Calu3 (cell line): ENCODE measurements around the gene GTF2IRD1. TPM values are rescaled to one million over a fixed set of nuclear protein-coding genes. Genes with fewer than 3 reads are reported as not detected.

Source experiments
- BruUV-seq: library from RNA; stranded (reverse); fragments of 400-500 nt; replicated peaks from 2 replicates; lab custom pipeline; 2021; lab: Mats Ljungman, UMichigan
- CTCF ChIA-PET: fragments of 300-600 bp; sonication (Branson Sonifier 250); formaldehyde crosslinking; loops from one replicate; lab custom pipeline; 2022; ENCODE audit warnings: antibody characterized with exemption; lab: Charles Lee
- DNase-seq: peaks from one replicate; pipeline ENCODE4 v3.0.0; 2022
- H3K27ac Mint-ChIP-seq: one replicate; pipeline ENCODE4 v1.8.0; 2022; ENCODE audit warnings: mixed read lengths; ENCODE audit not compliant: unreplicated experiment
- H3K27me3 Mint-ChIP-seq: one replicate; pipeline ENCODE4 v1.8.0; 2022; ENCODE audit warnings: mixed read lengths; ENCODE audit not compliant: unreplicated experiment
- H3K36me3 Mint-ChIP-seq: one replicate; pipeline ENCODE4 v1.8.0; 2022; ENCODE audit warnings: mild to moderate bottlenecking, moderate library complexity, mixed read lengths; ENCODE audit not compliant: insufficient read depth, unreplicated experiment
- H3K4me1 Mint-ChIP-seq: one replicate; pipeline ENCODE4 v1.8.0; 2022; ENCODE audit warnings: mild to moderate bottlenecking, low read depth, mixed read lengths; ENCODE audit not compliant: unreplicated experiment
- H3K4me3 Mint-ChIP-seq: one replicate; pipeline ENCODE4 v1.8.0; 2022; ENCODE audit warnings: mild to moderate bottlenecking, low read depth, moderate library complexity, mixed read lengths; ENCODE audit not compliant: unreplicated experiment
- H3K9me3 Mint-ChIP-seq: one replicate; pipeline ENCODE4 v1.8.0; 2022; ENCODE audit warnings: low read depth, mixed read lengths; ENCODE audit not compliant: unreplicated experiment
- intact Hi-C: fragments of 100-400 bp; cut with micrococcal nuclease; formaldehyde crosslinking; loops from one replicate; pipeline ENCODE4 v1.10.0; 2022; ENCODE audit not compliant: unreplicated experiment
- total RNA-seq: library from RNA; stranded (reverse); gene quantifications from 2 replicates; pipeline ENCODE4 v1.2.3, GENCODE V29; 2022
- TF ChIP-seq, protein P1 (sequence below): fragments of 200-600 bp; IDR thresholded peaks from one replicate; pipeline ENCODE4 v1.8.0; 2022; ENCODE audit warnings: antibody characterized with exemption; ENCODE audit not compliant: unreplicated experiment

GTF2IRD1 gene
- total RNA-seq, 1 experiment from 2014 or later = 29.2 TPM

- Mint-ChIP-seq H3K4me3 (no peak overlapping the region), H3K27me3 (no peaks in the 10 kb centered on the region), H3K27ac (no peak overlapping the region), H3K36me3 (peaks cover 4% of the 10 kb centered on the region), H3K4me1 (peaks cover 9% of the 10 kb centered on the region), H3K9me3 (no peaks in the 10 kb centered on the region)
- intact Hi-C loops = no loop called here
- no peak for DNase-seq
- BruUV-seq = no TSS peak
- TF ChIP-seq, protein P1, sequence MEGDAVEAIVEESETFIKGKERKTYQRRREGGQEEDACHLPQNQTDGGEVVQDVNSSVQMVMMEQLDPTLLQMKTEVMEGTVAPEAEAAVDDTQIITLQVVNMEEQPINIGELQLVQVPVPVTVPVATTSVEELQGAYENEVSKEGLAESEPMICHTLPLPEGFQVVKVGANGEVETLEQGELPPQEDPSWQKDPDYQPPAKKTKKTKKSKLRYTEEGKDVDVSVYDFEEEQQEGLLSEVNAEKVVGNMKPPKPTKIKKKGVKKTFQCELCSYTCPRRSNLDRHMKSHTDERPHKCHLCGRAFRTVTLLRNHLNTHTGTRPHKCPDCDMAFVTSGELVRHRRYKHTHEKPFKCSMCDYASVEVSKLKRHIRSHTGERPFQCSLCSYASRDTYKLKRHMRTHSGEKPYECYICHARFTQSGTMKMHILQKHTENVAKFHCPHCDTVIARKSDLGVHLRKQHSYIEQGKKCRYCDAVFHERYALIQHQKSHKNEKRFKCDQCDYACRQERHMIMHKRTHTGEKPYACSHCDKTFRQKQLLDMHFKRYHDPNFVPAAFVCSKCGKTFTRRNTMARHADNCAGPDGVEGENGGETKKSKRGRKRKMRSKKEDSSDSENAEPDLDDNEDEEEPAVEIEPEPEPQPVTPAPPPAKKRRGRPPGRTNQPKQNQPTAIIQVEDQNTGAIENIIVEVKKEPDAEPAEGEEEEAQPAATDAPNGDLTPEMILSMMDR = no peak
- CTCF ChIA-PET = no interaction called here
These were observed 8.4 kb downstream of the GTF2IRD1 start for GRCh38 chr7:74461970-74462706.

DNA sequence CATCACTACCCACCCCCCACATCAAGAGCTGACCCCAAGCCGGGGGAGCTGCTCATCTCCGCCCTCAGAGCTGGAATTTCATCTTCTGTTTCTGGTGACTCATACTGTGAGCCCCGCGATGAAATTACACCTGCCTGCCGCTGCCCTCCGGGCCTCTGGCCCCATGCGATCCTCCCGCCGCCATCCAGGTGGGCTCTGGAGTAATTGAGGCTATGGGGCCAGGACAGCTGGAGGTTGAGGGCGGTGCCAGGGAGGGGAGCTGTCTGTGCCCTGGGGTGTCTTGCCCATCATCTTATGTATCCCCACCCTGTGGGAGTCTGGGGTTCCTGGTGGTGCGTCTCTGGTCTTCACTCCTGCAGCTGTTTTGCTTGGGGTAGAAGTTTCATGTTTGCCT, 9.0 kb downstream of the GTF2IRD1 start:
- Mint-ChIP-seq H3K4me3 (no peak overlapping the region), H3K27me3 (no peaks in the 10 kb centered on the region), H3K9me3 (no peaks in the 10 kb centered on the region), H3K27ac (no peak overlapping the region), H3K4me1 (peaks cover 9% of the 10 kb centered on the region), H3K36me3 (peaks cover 4% of the 10 kb centered on the region)
- no TSS peak for BruUV-seq
- CTCF ChIA-PET = no interaction called here
- intact Hi-C loops = no loop called here
- TF ChIP-seq, protein P1 = no peak
- no peak for DNase-seq

DNA sequence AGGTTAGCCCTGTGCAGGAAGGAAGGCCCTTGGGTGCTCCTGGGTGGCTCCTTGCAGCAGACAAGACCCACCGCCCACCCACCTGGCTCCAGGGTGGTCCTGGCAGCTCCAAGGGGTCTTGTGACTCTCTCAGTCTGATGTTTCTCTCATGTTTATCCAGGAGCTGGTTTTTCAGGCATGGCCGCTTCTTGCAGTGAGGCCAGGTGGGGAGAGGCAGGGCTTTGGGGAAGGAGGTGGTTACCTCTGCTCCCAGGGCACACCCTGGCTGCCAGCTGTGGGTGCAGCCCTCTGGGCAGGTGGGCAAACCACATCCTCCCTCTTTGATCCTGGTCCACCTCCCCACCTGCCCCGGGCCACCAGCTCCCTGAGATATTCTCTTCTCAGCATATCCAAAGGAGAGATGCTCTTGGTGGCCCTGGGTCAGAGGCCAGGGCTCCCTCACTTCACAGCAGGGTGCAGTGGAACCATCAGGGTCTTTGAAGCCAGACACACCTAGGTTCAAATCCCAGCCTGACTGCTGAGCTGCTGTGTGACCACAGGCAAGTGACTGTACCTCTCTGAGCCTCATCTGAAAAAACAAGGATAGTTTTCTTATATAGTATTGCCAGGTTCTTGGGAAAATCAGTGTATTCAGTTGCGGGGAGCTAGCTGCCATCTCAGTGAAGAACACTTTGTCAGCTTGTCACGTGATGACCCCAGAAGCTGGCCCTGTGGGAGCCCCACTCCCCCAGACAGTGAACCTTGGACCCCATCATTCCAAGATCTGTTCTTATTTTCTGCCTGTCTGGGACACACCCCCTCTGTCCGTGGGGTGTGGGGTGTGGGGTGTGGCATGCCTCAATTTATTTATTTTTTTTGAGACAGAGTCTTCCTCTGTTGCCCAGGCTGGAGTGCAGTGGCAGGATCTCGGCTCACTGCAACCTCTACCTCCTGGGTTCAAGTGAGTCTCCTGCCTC, 11.5 kb downstream of the GTF2IRD1 start:
- Mint-ChIP-seq H3K27me3 (no peaks in the 10 kb centered on the region), H3K9me3 (no peaks in the 10 kb centered on the region), H3K27ac (peak overlapping the region; percentile 33), H3K4me1 (peaks cover 9% of the 10 kb centered on the region), H3K36me3 (peaks cover 4% of the 10 kb centered on the region), H3K4me3 (no peak overlapping the region)
- TF ChIP-seq, protein P1 = no peak
- DNase-seq = peak; percentile 40
- CTCF ChIA-PET = interaction anchor here (0.7 kb wide), 1 partner anchor 14 kb away, joined by 6 read pairs; no protein-coding TSS in a partner anchor
- intact Hi-C loops = no loop called here
- BruUV-seq = no TSS peak

DNA sequence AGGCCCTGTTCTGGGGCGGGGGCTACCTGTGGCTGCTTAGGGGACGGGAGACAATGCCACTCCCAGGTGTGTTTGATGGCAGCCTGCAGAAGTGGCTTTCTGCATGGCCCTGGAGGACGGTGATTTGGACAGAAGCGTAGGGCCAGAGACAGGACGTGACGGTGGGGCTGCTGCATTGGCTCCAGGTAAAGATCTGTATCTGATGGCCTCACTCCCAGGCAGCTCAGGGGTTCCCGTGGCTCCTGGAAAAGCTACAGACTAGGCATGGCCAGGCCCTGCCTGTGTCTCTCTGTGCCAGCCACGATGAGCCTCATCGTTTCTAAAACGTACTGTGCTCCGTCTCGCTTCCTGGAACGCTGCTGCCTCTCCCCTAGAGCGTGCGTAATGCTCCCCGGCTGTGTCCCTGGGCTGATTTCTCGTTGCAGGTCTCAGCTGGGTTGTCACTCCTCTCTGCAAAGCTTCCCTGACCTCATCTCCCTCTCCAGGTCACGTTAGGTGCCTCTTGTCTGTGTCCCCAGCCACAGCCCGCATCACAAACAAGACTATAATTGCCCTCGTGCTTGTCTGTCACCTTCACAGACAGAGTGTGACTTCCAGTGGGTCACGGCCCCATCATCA, 12.6 kb downstream of the GTF2IRD1 start:
- BruUV-seq = no TSS peak
- H3K9me3 Mint-ChIP-seq = no peaks in the 10 kb centered on the region
- TF ChIP-seq, protein P1 = no peak
- CTCF ChIA-PET = no interaction called here
- H3K27me3 Mint-ChIP-seq = no peaks in the 10 kb centered on the region
- DNase-seq = no peak
- intact Hi-C loops = no loop called here
- H3K4me3 Mint-ChIP-seq = no peak overlapping the region
- peaks cover 4% of the 10 kb centered on the region for H3K36me3 Mint-ChIP-seq
- peak overlapping the region; percentile 64 for H3K27ac Mint-ChIP-seq
- peaks cover 9% of the 10 kb centered on the region for H3K4me1 Mint-ChIP-seq
